ENCODE results near the gene USP21.

Gene USP21

DNA sequence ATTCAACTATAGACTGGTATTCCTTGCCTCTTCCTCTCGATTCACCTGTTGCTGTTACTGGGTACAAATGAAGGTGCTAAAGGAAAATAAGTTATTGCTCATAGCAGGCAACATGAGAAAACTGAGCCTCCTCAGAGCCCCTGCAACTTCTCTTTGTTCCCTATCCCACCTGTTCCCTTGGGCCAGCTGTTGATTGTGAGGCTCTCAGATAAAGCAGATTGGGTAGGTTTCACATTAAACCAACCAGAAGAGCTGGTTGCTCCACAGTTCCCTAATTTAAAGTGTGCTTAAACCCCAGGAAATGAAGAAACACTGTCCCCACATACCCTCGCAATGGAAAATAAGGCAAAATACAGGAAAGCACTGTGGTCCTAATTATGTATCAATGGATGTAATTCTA, 31.7 kb upstream of the USP21 start:
- Mint-ChIP-seq H3K4me3 (no peak overlapping the region), H3K27me3 (no peaks in the 10 kb centered on the region), H3K27ac (peak overlapping the region; percentile 34), H3K36me3 (ENCODE audit: low read depth) (peaks cover 56% of the 10 kb centered on the region), H3K9me3 (no peaks in the 10 kb centered on the region), H3K4me1 (peaks cover 48% of the 10 kb centered on the region)
- no peak for ATAC-seq
- DNase-seq: no peak

DNA sequence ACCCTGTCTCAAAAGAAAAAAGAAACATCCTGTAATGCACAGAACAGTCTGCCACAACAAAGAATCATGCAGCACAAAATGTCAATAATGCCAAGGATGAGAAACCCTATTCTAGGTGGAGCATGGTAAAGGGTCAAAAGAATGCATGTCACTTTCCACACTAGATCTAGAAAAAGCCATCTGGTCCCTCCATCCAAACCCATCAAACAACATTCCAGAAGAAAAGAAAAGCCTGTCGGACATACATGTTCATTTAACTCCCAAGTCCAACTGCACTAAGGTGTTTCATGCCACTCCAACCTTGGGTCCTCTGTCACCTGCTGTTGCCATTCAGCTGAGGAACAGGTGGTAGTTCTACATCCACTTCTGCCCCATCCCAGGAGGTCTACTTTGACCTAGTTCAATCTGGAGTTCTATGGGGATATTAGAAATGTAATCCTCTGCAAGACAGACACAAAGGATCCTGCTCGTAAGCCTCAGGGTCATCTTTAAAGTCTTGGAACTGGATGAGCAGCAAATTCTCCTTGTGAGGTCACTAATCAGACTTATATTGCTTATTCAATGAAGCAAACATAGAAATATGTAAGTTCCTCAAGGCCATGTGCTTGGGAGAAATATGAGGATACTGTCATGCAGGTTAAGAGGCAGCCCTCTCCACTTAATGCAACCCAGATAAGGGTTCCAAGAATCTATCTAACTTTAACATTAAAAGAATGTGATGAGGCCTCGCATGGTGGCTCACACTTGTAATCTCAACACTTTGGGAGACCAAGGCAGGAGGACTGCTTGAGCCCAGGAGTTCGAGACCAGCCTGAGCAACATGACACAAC, 30.5 kb upstream of the USP21 start:
- Mint-ChIP-seq H3K27ac (peak overlapping the region; percentile 24), H3K9me3 (no peaks in the 10 kb centered on the region), H3K4me3 (no peak overlapping the region), H3K36me3 (ENCODE audit: low read depth) (peaks cover 50% of the 10 kb centered on the region), H3K27me3 (no peaks in the 10 kb centered on the region), H3K4me1 (peaks cover 48% of the 10 kb centered on the region)
- DNase-seq (no peak), ATAC-seq (no peak)

- peaks cover 52% of the 10 kb centered on the region for H3K4me1 Mint-ChIP-seq
- no peak overlapping the region for H3K4me3 Mint-ChIP-seq
- H3K9me3 Mint-ChIP-seq: no peaks in the 10 kb centered on the region
- peaks cover 44% of the 10 kb centered on the region for H3K36me3 Mint-ChIP-seq (ENCODE audit: low read depth)
- no peak for ATAC-seq
- no peak overlapping the region for H3K27ac Mint-ChIP-seq
- no peak for DNase-seq
- H3K27me3 Mint-ChIP-seq: no peaks in the 10 kb centered on the region
Observed at GRCh38 chr1:161130266-161130665, 29.0 kb upstream of the USP21 start.

GRCh38 chr1:161131523-161132409, 27.5 kb upstream of the USP21 start:
- ATAC-seq (no peak), DNase-seq (no peak)
- Mint-ChIP-seq H3K27me3 (no peaks in the 10 kb centered on the region), H3K4me3 (no peak overlapping the region), H3K9me3 (no peaks in the 10 kb centered on the region), H3K27ac (no peak overlapping the region), H3K36me3 (ENCODE audit: low read depth) (peaks cover 37% of the 10 kb centered on the region), H3K4me1 (peaks cover 50% of the 10 kb centered on the region)

DNA sequence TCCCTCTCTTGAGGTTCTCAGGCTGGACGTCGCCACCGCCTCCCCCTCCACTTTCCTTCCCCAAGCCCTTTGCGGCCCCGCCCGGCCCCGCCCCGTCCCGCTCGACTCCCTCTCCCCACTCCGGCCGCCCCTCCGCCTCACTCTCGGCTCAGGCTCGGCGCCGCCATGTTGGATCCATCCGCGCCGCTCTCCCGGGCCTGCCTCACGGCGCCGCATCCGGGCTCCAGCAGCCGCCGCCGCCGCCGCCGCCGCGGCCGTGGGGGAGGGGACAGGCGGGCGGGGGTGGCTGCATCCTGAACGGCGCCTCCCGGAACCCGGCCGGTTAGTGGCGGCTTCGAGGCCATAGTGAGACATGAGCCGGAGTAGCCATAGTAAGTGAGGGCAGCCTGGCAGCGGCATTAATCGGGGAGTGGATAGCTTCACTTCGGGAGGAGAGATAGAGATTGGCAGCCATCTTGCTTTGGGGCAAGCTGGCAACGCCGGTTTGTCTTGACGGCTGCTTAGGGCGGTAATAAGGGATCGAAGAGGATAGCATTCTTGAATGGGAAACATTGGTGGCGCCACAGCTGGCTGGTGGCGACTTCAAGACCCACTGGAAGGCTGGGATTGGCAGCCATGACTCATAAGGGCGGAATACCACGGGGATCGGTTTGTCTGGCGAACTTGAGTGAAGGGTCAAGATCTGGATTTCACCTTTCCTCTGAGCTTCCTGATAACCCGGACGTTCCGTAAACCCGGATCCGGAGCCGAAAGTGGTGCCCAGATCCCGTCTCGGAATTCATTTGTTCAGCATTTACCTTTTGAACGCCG, 26.7 kb upstream of the USP21 start, which contains the start of gene DEDD:
DEDD (minus strand) TSS at position 258 of the 810 bp plus-strand sequence. CDS start 8,205 bp downstream, outside the sequence.
- no peak within 1 kb of the TSS for H3K27ac Mint-ChIP-seq
- no peaks in the 10 kb centered on the region for H3K9me3 Mint-ChIP-seq
- peaks cover 44% of the 10 kb centered on the region for H3K4me1 Mint-ChIP-seq
- H3K27me3 Mint-ChIP-seq: no peaks in the 10 kb centered on the region
- H3K4me3 Mint-ChIP-seq: no peak within 1 kb of the TSS
- DNase-seq (peak; percentile 87), ATAC-seq (peak; percentile 96)
- H3K36me3 Mint-ChIP-seq (ENCODE audit: low read depth): peaks cover 31% of the 10 kb centered on the region

DNA sequence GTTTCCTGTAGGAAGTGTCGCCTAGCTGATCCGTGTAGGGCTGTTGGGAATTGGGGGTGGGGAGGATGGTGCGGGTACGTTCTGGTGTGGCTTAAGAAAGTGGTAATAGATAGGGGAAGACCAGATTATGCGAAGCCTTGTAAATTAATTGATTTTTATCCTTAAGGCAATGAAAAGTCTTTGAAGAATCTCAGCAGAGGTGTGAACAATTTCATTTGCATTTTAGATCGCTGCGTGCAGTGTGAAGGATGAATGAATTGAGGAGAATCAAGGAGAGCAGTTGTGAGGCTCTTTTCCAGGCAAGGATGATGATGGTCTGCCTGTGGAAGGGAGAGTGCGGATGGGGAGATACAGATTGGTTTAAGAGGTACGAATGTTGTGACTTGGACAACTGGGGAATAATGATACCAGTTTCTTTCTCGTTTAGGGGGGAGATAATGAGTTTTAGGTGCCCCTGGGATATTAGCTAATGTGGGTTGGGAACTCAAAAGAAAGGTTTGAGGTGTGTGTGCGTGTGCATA, 26.0 kb upstream of the USP21 start:
- Mint-ChIP-seq H3K27me3 (no peaks in the 10 kb centered on the region), H3K27ac (no peak overlapping the region), H3K4me1 (peaks cover 41% of the 10 kb centered on the region), H3K36me3 (ENCODE audit: low read depth) (peaks cover 25% of the 10 kb centered on the region), H3K4me3 (no peak overlapping the region), H3K9me3 (no peaks in the 10 kb centered on the region)
- ATAC-seq: no peak
- no peak for DNase-seq

GRCh38 chr1:161137881-161138280, 21.4 kb upstream of the USP21 start:
- Mint-ChIP-seq H3K27me3 (no peaks in the 10 kb centered on the region), H3K36me3 (ENCODE audit: low read depth) (peaks cover 3% of the 10 kb centered on the region), H3K4me3 (no peak overlapping the region), H3K27ac (no peak overlapping the region), H3K4me1 (peaks cover 5% of the 10 kb centered on the region), H3K9me3 (no peaks in the 10 kb centered on the region)
- DNase-seq: no peak
- ATAC-seq: no peak

DNA sequence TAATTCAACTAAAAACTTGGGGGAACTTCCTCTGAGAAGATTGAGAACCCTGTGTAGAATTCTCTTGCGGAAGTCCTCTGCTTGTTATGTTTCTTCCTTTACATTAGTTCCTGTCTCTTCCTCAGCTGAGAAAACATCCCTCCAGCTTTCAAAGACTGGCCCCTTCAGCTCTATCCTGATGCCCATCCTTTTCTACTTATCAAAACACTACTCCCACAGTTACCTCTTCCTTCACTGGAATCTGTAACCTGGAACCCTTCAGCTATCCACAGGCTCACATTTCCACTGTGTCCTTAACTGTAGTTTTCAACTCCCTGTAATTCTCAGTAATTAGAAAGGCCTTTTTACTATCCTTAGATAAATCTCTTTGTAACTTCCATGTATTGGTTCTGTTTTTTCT, 20.9 kb upstream of the USP21 start:
- H3K4me1 Mint-ChIP-seq: peaks cover 5% of the 10 kb centered on the region
- no peak overlapping the region for H3K27ac Mint-ChIP-seq
- no peaks in the 10 kb centered on the region for H3K27me3 Mint-ChIP-seq
- DNase-seq: no peak
- H3K4me3 Mint-ChIP-seq: no peak overlapping the region
- peaks cover 3% of the 10 kb centered on the region for H3K36me3 Mint-ChIP-seq (ENCODE audit: low read depth)
- no peak for ATAC-seq
- no peaks in the 10 kb centered on the region for H3K9me3 Mint-ChIP-seq

GRCh38 chr1:161139766-161140165, 19.5 kb upstream of the USP21 start:
- ATAC-seq: no peak
- Mint-ChIP-seq H3K27me3 (no peaks in the 10 kb centered on the region), H3K36me3 (ENCODE audit: low read depth) (peaks cover 3% of the 10 kb centered on the region), H3K4me1 (peaks cover 5% of the 10 kb centered on the region), H3K4me3 (no peak overlapping the region), H3K9me3 (no peaks in the 10 kb centered on the region), H3K27ac (no peak overlapping the region)
- DNase-seq: peak; percentile 50

DNA sequence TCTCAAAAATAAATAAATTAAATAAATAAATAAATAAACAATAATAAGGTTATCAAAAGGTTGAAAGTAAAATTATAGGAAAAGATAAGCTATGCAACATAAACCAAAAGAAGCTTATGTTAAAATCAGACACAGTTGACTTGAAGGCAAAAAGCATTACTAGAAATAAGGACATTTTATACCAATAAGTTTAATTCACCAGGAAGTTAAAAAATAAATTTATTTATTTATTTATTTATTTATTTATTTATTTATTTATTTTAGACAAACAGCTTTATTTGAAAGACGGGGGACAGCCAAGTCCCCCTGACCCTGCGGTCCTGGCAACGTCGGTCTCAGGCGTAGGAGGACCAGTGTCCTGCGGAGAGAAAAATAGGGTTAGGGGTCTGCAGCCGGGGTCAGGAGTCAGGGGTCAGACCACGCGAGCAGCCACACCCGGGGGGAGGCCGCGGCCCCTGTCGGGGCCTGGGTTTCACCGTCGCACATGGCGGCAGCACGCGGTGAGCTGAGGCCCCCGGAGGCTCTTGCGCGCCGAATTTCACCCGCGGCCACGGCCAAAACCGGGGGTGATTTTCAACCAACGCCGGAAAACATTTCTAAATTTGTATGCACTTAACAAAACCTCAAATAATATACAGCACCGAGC, 18.4 kb upstream of the USP21 start:
- Mint-ChIP-seq H3K27ac (no peak overlapping the region), H3K36me3 (ENCODE audit: low read depth) (peaks cover under 1% of the 10 kb centered on the region), H3K9me3 (no peaks in the 10 kb centered on the region), H3K4me1 (no peaks in the 10 kb centered on the region), H3K27me3 (no peaks in the 10 kb centered on the region), H3K4me3 (no peak overlapping the region)
- ATAC-seq: no peak
- DNase-seq: no peak

DNA sequence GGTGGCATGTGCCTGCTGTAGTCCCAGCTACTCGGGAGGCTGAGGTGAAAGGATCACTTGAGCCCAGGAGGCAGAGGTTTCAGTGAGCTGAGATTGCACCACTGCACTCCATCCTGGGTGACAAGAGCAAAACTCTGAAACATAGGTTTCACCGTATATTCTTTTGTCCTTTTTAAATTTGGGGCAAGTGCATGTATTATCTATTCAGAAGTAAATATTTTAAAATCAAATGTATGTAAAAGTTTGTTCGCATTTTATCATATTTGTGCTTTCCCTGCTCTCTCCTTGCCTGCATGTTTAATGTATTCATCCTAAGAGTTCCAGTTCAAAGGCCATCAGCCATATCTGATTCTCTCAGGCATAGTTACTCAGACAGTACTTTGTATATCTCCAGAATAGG, 13.5 kb upstream of the USP21 start:
- DNase-seq (no peak), ATAC-seq (no peak)
- Mint-ChIP-seq H3K4me3 (no peak overlapping the region), H3K4me1 (no peaks in the 10 kb centered on the region), H3K27me3 (no peaks in the 10 kb centered on the region), H3K27ac (no peak overlapping the region), H3K9me3 (no peaks in the 10 kb centered on the region), H3K36me3 (ENCODE audit: low read depth) (no peaks in the 10 kb centered on the region)

- DNase-seq (no peak), ATAC-seq (no peak)
- peak overlapping the region; percentile 100 for H3K27ac Mint-ChIP-seq
- no peaks in the 10 kb centered on the region for H3K27me3 Mint-ChIP-seq
- no peaks in the 10 kb centered on the region for H3K9me3 Mint-ChIP-seq
- peak overlapping the region; percentile 95 for H3K4me3 Mint-ChIP-seq
- peaks cover 16% of the 10 kb centered on the region for H3K4me1 Mint-ChIP-seq
- peaks cover 20% of the 10 kb centered on the region for H3K36me3 Mint-ChIP-seq (ENCODE audit: low read depth)
Observed at GRCh38 chr1:161153176-161153575, 6.1 kb upstream of the USP21 start.

GRCh38 chr1:161153682-161154337, 5.5 kb upstream of the USP21 start, which contains the start of gene UFC1:
Gene UFC1 (plus strand): TSS chr1:161153978. CDS start chr1:161153998, 20 bp downstream.
- peak; percentile 93 for ATAC-seq
- peak within 1 kb of the TSS; percentile 100 for H3K27ac Mint-ChIP-seq
- H3K27me3 Mint-ChIP-seq: no peaks in the 10 kb centered on the region
- peak; percentile 79 for DNase-seq
- H3K9me3 Mint-ChIP-seq: no peaks in the 10 kb centered on the region
- peaks cover 23% of the 10 kb centered on the region for H3K36me3 Mint-ChIP-seq (ENCODE audit: low read depth)
- peak within 1 kb of the TSS; percentile 95 for H3K4me3 Mint-ChIP-seq
- H3K4me1 Mint-ChIP-seq: peaks cover 21% of the 10 kb centered on the region
